ENCODE data around the gene LPP.

DNA sequence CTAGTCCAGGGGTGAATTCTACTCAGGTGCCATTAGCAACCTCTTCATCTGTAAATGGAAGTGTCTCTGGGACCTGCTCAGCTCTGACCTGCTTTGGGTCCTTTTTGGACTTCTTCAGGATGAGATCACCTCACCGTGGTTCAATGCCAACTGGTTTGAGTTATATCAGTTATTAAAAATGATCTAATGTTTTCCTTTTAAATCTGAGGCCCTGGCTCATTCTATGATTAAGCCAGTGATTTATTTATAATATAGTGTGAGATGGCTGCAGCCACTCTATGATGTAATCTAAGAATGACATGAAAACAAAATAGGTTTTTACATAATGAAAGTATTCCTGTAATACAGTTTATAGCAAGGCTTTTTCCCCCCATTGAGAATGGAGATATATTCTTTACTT, 79.4 kb downstream of the LPP start:
- TF ChIP-seq, protein P1, sequence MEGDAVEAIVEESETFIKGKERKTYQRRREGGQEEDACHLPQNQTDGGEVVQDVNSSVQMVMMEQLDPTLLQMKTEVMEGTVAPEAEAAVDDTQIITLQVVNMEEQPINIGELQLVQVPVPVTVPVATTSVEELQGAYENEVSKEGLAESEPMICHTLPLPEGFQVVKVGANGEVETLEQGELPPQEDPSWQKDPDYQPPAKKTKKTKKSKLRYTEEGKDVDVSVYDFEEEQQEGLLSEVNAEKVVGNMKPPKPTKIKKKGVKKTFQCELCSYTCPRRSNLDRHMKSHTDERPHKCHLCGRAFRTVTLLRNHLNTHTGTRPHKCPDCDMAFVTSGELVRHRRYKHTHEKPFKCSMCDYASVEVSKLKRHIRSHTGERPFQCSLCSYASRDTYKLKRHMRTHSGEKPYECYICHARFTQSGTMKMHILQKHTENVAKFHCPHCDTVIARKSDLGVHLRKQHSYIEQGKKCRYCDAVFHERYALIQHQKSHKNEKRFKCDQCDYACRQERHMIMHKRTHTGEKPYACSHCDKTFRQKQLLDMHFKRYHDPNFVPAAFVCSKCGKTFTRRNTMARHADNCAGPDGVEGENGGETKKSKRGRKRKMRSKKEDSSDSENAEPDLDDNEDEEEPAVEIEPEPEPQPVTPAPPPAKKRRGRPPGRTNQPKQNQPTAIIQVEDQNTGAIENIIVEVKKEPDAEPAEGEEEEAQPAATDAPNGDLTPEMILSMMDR (IDR thresholded peaks at IDR 0.05) = no peak
- no peak for TF ChIP-seq POLR2A (IDR thresholded peaks at IDR 0.05)

Data from stomach (tissue), 4 donors.